ENCODE results near the gene VAC14.

Gene VAC14

DNA sequence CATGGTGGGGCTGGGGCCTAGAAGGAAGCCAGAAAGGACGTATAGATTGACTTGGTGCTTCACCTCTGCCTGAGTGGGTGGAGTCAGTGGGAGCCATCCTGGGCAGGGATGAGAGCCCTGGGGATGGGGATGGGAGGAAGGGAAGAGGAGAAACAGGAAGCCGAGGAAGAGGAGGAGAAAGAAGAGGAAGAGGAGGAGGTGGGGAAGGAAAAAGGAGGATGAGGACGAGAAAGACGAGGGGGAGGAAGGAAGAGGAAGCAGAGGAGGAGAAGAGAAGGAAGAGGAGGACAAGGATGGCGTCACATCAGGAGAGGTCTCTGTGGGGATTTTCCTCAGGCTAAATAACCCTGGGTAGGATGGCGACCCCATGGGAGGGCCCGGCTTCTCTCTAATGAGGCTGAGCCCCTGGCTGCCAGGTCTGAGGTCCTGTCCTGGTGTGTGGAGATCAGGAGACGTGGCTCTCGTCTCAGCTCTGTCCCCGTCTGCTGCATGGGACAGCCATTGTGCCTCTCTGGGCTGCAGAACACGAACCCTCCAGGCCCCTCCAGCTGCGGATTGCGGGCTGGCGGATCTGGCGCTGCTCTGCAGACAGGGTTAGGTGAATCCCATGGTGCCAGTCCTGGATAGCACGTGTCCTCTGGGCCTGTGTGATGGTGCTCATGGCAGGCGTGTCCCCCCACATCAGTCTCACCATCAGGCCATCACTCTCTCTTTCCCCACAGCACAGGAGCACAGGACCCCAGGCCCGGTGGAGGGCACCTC is 79.6 kb downstream of the VAC14 start:
- DNase-seq, result no peak

- peak; percentile 56 for DNase-seq
These were observed 80.3 kb downstream of the VAC14 start for GRCh38 chr16:70720425-70721201.

- DNase-seq, result no peak
These were observed 83.9 kb downstream of the VAC14 start for GRCh38 chr16:70717065-70717464.

DNA sequence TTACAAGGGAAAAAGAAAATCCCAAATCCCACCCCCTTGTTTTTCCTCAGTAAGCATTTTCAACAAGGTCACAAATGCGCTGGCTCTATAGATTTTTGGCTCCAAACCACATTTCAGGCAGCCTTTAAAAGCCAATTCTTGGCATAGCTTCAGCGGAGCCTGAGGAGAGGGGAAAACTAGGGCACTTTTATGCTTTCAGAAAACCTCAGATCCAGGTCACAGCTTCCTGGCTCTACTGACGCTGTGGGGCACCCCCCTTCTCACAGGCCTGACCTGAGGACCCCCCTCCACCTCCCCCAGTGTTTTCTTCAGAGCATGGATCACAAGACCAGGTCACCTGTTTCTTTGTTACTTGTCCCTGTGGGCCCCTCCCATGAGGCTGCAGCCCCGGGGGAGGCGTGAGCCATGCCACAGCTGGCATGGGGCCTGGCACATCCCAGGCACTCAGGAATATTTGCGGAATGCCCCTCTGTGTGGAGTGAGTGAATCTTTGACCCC is 85.0 kb downstream of the VAC14 start:
- no peak for DNase-seq

GRCh38 chr16:70715055-70715858 is 85.7 kb downstream of the VAC14 start:
- peak; percentile 39 for DNase-seq

DNA sequence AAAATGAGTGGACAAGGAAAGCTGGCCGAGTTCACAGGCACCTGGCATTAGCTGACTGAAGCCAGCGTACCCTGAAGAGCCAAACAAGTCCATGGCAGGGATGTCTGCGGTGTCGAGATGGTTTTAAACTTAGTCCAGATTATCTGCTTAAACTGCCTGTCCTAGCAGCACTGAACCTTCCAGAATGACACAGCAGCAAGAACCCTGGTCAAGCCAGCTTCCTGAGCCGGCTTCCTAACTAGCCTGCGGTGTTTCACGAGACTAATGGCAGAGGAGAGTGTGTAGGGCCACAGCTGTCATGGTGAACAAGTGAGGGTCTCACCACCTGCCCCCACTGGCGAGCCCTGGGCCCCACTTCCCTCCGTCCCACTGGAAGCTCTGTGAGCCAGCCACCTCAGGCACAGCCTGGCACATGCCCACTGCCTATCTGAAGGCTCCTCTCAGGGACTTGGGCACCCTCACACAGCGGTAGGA is 86.3 kb downstream of the VAC14 start:
- DNase-seq, result no peak

GRCh38 chr16:70713824-70714223 is 87.1 kb downstream of the VAC14 start:
- no peak for DNase-seq

DNA sequence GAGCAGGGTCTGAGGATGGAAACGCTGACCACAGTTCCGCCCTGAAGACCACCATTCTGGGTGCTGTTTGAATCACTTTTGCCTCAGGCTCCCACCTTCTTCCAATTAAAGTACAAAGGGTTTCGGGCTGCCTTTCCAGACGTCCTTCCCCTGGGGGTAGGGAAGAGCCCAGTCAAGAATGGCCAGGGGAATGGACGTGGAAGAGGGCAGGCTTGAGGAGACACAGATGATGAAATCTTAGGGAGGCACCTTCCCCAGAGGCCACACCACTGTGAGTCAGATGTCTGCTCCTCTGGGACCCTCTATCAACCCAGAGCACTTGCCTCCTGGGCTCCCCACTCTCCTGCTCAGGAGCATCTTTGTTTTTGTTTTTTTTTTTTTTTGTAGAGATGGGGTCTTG is 87.6 kb downstream of the VAC14 start:
- no peak for DNase-seq

DNA sequence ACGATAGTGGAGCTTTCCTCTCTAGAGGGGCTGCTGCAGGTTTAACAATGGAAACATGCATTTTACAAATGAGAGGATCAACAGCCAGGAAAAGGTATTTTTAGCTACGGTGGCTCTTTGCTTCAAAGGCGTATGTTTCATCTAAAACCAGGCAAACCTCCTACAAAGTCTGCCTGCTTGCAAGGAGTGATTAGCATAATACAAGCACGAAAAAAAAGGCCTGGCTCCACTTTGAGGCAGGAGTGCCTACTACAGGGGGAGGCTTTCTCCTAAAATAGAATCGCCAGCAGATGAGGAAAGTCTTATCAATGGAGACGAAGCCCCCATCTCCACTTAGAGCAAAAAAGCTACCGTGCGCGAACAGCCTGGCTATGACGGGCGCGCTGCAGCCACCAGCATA is 88.0 kb downstream of the VAC14 start:
- DNase-seq, result no peak

GRCh38 chr16:70712359-70712758 is 88.6 kb downstream of the VAC14 start:
- no peak for DNase-seq

GRCh38 chr16:70711211-70712031 is 89.5 kb downstream of the VAC14 start:
- DNase-seq, result no peak

DNA sequence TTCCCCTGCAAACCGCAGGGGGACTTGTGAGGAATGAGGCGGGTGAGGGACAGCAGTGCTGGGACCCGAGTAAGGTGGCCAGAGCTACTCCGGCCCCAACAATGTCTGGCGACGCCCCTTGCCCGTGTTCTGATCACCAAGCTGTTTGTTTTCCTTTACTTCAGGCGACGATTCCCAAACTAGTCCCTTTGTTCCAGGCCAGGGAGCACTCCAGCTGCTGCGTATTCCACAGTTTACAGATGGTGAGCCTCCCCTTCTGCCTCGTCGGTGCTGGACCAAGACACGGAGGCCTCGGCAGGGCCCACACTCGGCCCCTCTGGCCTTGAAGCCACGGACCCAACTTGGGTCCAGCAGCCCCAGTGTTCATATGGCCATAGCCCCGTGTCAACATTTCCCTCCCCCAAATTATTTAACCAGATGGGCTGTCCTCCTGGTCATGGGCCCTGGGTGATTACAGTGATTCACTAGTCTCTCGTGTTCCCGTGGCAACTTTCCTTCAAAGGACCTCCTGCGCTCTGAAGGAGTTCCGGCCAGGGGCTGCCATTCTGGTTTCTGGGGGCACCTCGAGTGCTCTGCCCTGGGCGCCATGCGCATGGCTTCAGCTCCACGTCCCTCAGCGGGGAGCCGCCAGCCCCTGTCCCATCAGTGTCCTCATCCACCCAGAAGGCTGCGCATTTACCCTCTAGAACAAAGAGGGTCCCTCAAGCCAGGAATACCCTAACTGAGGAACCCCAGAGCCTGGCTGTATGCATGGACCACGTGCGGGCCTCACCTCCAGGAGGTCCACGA is 90.3 kb downstream of the VAC14 start:
- no peak for DNase-seq

DNA sequence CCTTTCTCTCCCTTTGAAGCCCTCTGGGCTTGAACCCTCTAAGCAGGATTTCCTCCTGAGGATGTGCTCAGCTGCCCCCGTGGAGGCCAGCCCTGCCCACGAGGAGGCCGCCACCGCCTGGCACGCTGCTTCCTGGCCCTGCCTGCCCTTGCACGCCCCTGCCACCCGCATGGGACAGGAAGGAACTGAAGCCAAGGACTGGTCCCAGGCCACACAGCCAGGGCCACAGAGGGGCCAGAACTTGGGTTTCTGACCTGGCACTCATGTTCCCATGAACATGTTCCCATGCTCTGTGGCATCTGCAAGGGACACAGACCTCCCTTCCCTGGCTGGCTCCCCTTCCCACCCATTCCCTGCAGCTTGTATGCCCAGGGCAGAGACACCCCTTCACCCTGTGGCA is 91.0 kb downstream of the VAC14 start:
- no peak for DNase-seq

- DNase-seq, result no peak
These were observed 91.5 kb downstream of the VAC14 start for GRCh38 chr16:70709457-70709856.

GRCh38 chr16:70708366-70709246 is 92.4 kb downstream of the VAC14 start:
- DNase-seq, result no peak

GRCh38 chr16:70706948-70707465 is 94.0 kb downstream of the VAC14 start:
- DNase-seq, result no peak

DNA sequence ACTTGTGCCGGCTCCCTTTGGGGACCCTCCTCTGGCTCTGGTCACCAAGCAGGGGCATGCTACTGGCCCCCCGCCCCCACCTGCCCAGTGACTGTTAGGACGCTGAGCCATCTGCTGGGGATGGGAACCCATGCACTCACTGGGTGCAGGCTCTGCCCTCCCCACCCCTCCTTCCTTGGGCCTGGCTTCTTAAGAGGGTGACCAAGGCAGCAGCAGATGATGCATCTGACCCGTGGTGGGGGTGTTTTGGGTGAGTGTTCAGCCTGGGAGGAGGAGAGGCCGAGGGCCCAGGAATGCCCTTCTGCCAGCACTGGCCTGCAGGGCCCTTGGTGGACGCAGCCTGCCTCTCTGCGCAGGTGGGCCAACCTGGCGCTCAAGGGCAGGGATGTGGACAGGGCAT is 95.9 kb downstream of the VAC14 start:
- no peak for DNase-seq

- no peak for DNase-seq
These were observed 96.4 kb downstream of the VAC14 start for GRCh38 chr16:70704586-70704985.

DNA sequence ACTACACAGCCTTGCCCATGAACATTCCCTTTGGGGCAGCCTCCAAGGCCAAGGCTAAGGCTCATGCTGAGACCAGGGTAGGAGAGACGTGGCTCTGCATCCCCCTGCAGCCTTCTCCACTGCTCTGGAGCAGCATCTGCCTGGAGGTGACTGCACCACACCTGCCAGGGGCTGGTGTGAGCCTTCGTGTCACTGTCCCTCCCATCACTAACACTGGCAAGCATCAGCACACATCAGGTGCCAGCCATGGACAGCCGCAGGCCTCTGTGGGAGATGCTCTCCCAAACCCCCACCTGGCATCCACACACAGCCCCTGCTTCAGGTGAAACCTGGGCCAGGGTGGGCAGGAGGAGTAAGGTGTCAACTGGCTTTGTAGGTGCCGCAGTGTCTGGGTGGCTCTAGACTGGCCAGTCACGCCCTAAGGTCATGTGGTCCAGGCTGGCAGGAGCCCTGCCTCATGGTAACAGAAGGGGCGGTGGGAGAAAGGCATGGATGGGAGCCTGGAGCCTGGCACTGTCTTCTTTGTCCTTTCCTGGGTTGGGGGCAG is 97.0 kb downstream of the VAC14 start:
- no peak for DNase-seq

All from suppressor macrophage treated with lipopolysaccharide for 4 hours (primary cell).